Mesenchymal stem cell (in vitro differentiated cells and primary cell): ENCODE measurements around the gene POLR3F. TPM values are rescaled to one million over a fixed set of nuclear protein-coding genes. Genes with fewer than 3 reads are reported as not detected.

Source experiments
- DNase-seq: peaks from one replicate; pipeline ENCODE4 v3.0.0-alpha.2; 2013
- H2AFZ ChIP-seq: one replicate; pipeline ENCODE4 v1.6.1; 2013; ENCODE audit warnings: low read depth, mild to moderate bottlenecking, control low read depth, inconsistent platforms, low read length, moderate library complexity
- H2AK5ac ChIP-seq: 2 replicates; pipeline ENCODE4 v1.6.1; 2013; ENCODE audit warnings: low read length, moderate library complexity, mild to moderate bottlenecking, inconsistent platforms; ENCODE audit not compliant: severe bottlenecking
- H2BK120ac ChIP-seq: one replicate; pipeline ENCODE4 v1.6.1; 2013; ENCODE audit warnings: low read depth, mild to moderate bottlenecking, inconsistent platforms, low read length, moderate library complexity
- H2BK12ac ChIP-seq, 2 experiments: one replicate each; pipeline ENCODE4 v1.6.1; 2013; ENCODE audit warnings: inconsistent platforms in 2 of 2, low read length in 2 of 2, mild to moderate bottlenecking in 2 of 2, moderate library complexity in 2 of 2, control low read depth in 1 of 2
- H2BK15ac ChIP-seq: one replicate; pipeline ENCODE4 v1.6.1; 2013; ENCODE audit warnings: mild to moderate bottlenecking, low read depth, inconsistent platforms; ENCODE audit not compliant: poor library complexity, severe bottlenecking
- H2BK5ac ChIP-seq: 2 replicates; pipeline ENCODE4 v1.6.1; 2013; ENCODE audit warnings: low read depth, mild to moderate bottlenecking, low read length, control low read depth, inconsistent platforms; ENCODE audit not compliant: poor library complexity, severe bottlenecking
- H3K14ac ChIP-seq, 2 experiments: one replicate each; pipeline ENCODE4 v1.6.1; 2013; ENCODE audit warnings: inconsistent platforms in 2 of 2, low read length in 2 of 2, control low read depth in 1 of 2, mild to moderate bottlenecking in 1 of 2, moderate library complexity in 1 of 2
- H3K18ac ChIP-seq, 2 experiments: one replicate each; pipeline ENCODE4 v1.6.1; 2013; ENCODE audit warnings: inconsistent platforms in 2 of 2, low read length in 2 of 2, control low read depth in 1 of 2, low read depth in 1 of 2, mild to moderate bottlenecking in 1 of 2
- H3K23ac ChIP-seq, 2 experiments: one replicate each; pipeline ENCODE4 v1.6.1; 2013; ENCODE audit warnings: inconsistent platforms in 2 of 2, low read length in 2 of 2, mild to moderate bottlenecking in 2 of 2, moderate library complexity in 2 of 2, control low read depth in 1 of 2
- H3K27ac ChIP-seq: 2 replicates; pipeline ENCODE4 v1.5.1; 2013; ENCODE audit warnings: mild to moderate bottlenecking, moderate library complexity, low read length, control low read depth, inconsistent platforms; ENCODE audit not compliant: poor library complexity, severe bottlenecking
- H3K27me3 ChIP-seq, 2 experiments: 2 replicates each; pipeline versions ENCODE4 v1.6.1 to v1.7.0; 2013; ENCODE audit warnings: low read length in 2 of 2, mild to moderate bottlenecking in 2 of 2, moderate library complexity in 2 of 2, control low read depth in 1 of 2, inconsistent platforms in 1 of 2; ENCODE audit not compliant: control insufficient read depth in 1 of 2, insufficient read depth in 1 of 2
- H3K36me3 ChIP-seq, 2 experiments: 2 replicates each; pipeline versions ENCODE4 v1.6.1 to v1.7.0; 2013; ENCODE audit warnings: low read length in 2 of 2, control low read depth in 1 of 2, inconsistent platforms in 1 of 2, low read depth in 1 of 2, mild to moderate bottlenecking in 1 of 2; ENCODE audit not compliant: insufficient read depth in 2 of 2, control insufficient read depth in 1 of 2
- H3K4ac ChIP-seq, 2 experiments: one replicate each; pipeline ENCODE4 v1.6.1; 2013; ENCODE audit warnings: inconsistent platforms in 2 of 2, low read length in 2 of 2, mild to moderate bottlenecking in 2 of 2, moderate library complexity in 2 of 2, control low read depth in 1 of 2, low read depth in 1 of 2
- H3K4me1 ChIP-seq: 2 replicates; pipeline ENCODE4 v1.6.1; 2013; ENCODE audit warnings: low read depth, low read length, control low read depth; ENCODE audit not compliant: control insufficient read depth, insufficient read depth
- H3K4me2 ChIP-seq: 2 replicates; pipeline ENCODE4 v1.6.1; 2013; ENCODE audit warnings: low read length, mild to moderate bottlenecking, inconsistent platforms; ENCODE audit not compliant: poor library complexity, severe bottlenecking
- H3K4me3 ChIP-seq, 2 experiments: 2 replicates each; pipeline versions ENCODE4 v1.5.1 to v1.7.0; 2013; ENCODE audit warnings: low read length in 2 of 2, mild to moderate bottlenecking in 2 of 2, control low read depth in 1 of 2, low read depth in 1 of 2; ENCODE audit not compliant: insufficient read depth in 1 of 2
- H3K79me1 ChIP-seq: replicated peaks from 2 replicates; pipeline ENCODE4 v1.6.1; 2013; ENCODE audit warnings: mild to moderate bottlenecking, control low read depth, low read length, inconsistent platforms; ENCODE audit not compliant: poor library complexity, severe bottlenecking
- H3K9ac ChIP-seq: 2 replicates; pipeline ENCODE4 v1.7.0; 2013; ENCODE audit warnings: mild to moderate bottlenecking, low read length, moderate library complexity
- H3K9me3 ChIP-seq: 2 replicates; pipeline ENCODE4 v1.7.0; 2013; ENCODE audit warnings: mild to moderate bottlenecking, low read length; ENCODE audit not compliant: control insufficient read depth
- H4K8ac ChIP-seq: one replicate; pipeline ENCODE4 v1.6.1; 2013; ENCODE audit warnings: inconsistent platforms, mild to moderate bottlenecking, low read length, moderate library complexity
- H4K91ac ChIP-seq: one replicate; pipeline ENCODE4 v1.6.1; 2013; ENCODE audit warnings: mild to moderate bottlenecking, low read length, inconsistent platforms
- whole genome bisulfite sequencing: methylation state at CpG from one replicate; pipeline ENCODE4 v1.1.7; 2013; ENCODE audit warnings: mixed read lengths; 5-methylcytosine and 5-hydroxymethylcytosine counted together
- polyA plus RNA-seq, 2 experiments: library from polyadenylated mRNA; stranded (reverse); fragments of 200-250 nt; gene quantifications; one replicate each; pipeline ENCODE4 v1.2.3, GENCODE V29; 2013

POLR3F gene
- 6.6 TPM for polyA plus RNA-seq (2013, experiment 1 of 2)
- 6.9 TPM for polyA plus RNA-seq (2013, experiment 2 of 2)

- Histone ChIP-seq H4K91ac (peak within 1 kb of the TSS; percentile 6), H3K4me3 (peak within 1 kb of the TSS; percentile 85 to 92), H4K8ac (peak within 1 kb of the TSS; percentile 84), H3K9ac (peak within 1 kb of the TSS; percentile 92), H3K9me3 (no peaks in the 10 kb centered on the region), H3K79me1 (peaks cover 25% of the 10 kb centered on the region), H3K4me1 (peaks cover 2% of the 10 kb centered on the region), H3K4me2 (peak within 1 kb of the TSS; percentile 80), H3K4ac (peak within 1 kb of the TSS; percentile 20 to 86), H2BK12ac (no peak within 1 kb of the TSS), H2BK15ac (no peak within 1 kb of the TSS), H3K27me3 (no peaks in the 10 kb centered on the region), H3K36me3 (peaks cover 10 to 30% of the 10 kb centered on the region in 2 experiments), H2BK5ac (peak within 1 kb of the TSS; percentile 97), H2AK5ac (no peak within 1 kb of the TSS), H2BK120ac (no peak within 1 kb of the TSS), H2AFZ (peak within 1 kb of the TSS; percentile 87), H3K18ac (peak within 1 kb of the TSS; percentile 71 to 92), H3K27ac (peak within 1 kb of the TSS; percentile 99), H3K14ac (no peak within 1 kb of the TSS), H3K23ac (no peak within 1 kb of the TSS)
- DNase-seq = peak; percentile 97
- WGBS = under 1% methylated on average over 57 of the region's 57 CpGs
Measured at GRCh38 chr20:18466894-18467730, at the start of gene POLR3F, which contains the start of gene DZANK1. POLR3F (plus strand) TSS chr20:18467390; CDS start chr20:18467507, 117 bp downstream. DZANK1 (minus strand) TSS chr20:18467030; CDS start chr20:18465358, 1,672 bp downstream.

GRCh38 chr20:18421608-18422007 lies 45.6 kb upstream of the POLR3F start:
- Histone ChIP-seq H3K4me3 (no peak overlapping the region), H3K9me3 (no peaks in the 10 kb centered on the region), H2AK5ac (no peak overlapping the region), H2BK15ac (no peak overlapping the region), H2BK5ac (no peak overlapping the region), H3K23ac (no peak overlapping the region), H2BK120ac (no peak overlapping the region), H2AFZ (no peak overlapping the region), H3K36me3 (no peaks in the 10 kb centered on the region), H4K91ac (no peak overlapping the region), H3K4ac (no peak overlapping the region), H4K8ac (no peak overlapping the region), H3K18ac (no peak overlapping the region), H3K27ac (no peak overlapping the region), H3K9ac (no peak overlapping the region), H3K14ac (no peak overlapping the region), H3K79me1 (no peaks in the 10 kb centered on the region), H2BK12ac (no peak overlapping the region), H3K4me2 (no peak overlapping the region), H3K4me1 (no peaks in the 10 kb centered on the region), H3K27me3 (no peaks in the 10 kb centered on the region)
- DNase-seq = no peak

- Histone ChIP-seq H4K8ac (no peak overlapping the region), H2BK5ac (no peak overlapping the region), H3K4me1 (peaks cover 8% of the 10 kb centered on the region), H3K27me3 (no peaks in the 10 kb centered on the region), H2AK5ac (no peak overlapping the region), H3K9me3 (no peaks in the 10 kb centered on the region), H3K79me1 (no peaks in the 10 kb centered on the region), H3K4ac (no peak overlapping the region), H3K4me3 (no peak overlapping the region), H2BK15ac (no peak overlapping the region), H3K36me3 (no peaks in the 10 kb centered on the region), H3K4me2 (no peak overlapping the region), H3K23ac (no peak overlapping the region), H3K14ac (no peak overlapping the region), H2AFZ (no peak overlapping the region), H3K18ac (no peak overlapping the region), H4K91ac (no peak overlapping the region), H2BK12ac (no peak overlapping the region), H2BK120ac (no peak overlapping the region), H3K9ac (no peak overlapping the region), H3K27ac (no peak overlapping the region)
- no peak for DNase-seq
- 100% methylated on average over 2 of the region's 2 CpGs for WGBS
Measured at GRCh38 chr20:18427214-18427613, 40.0 kb upstream of the POLR3F start.

- H3K79me1 ChIP-seq = no peaks in the 10 kb centered on the region
- H2BK120ac ChIP-seq = no peak overlapping the region
- H3K9me3 ChIP-seq = no peaks in the 10 kb centered on the region
- DNase-seq = no peak
- no peak overlapping the region for H2AFZ ChIP-seq
- no peak overlapping the region for H2BK5ac ChIP-seq
- no peak overlapping the region for H3K23ac ChIP-seq
- H4K91ac ChIP-seq = no peak overlapping the region
- H2AK5ac ChIP-seq = no peak overlapping the region
- H3K14ac ChIP-seq = no peak overlapping the region
- peak overlapping the region; percentile 41 for H3K27ac ChIP-seq
- H2BK15ac ChIP-seq = no peak overlapping the region
- H3K9ac ChIP-seq = no peak overlapping the region
- no peak overlapping the region for H2BK12ac ChIP-seq
- H3K4ac ChIP-seq = no peak overlapping the region
- no peak overlapping the region for H4K8ac ChIP-seq
- no peak overlapping the region for H3K18ac ChIP-seq
- H3K4me2 ChIP-seq = no peak overlapping the region
- no peaks in the 10 kb centered on the region for H3K27me3 ChIP-seq
- H3K36me3 ChIP-seq = no peaks in the 10 kb centered on the region
- 74% methylated on average over 2 of the region's 3 CpGs for WGBS
- H3K4me1 ChIP-seq = peaks cover 8% of the 10 kb centered on the region
- no peak overlapping the region for H3K4me3 ChIP-seq
Measured at GRCh38 chr20:18428490-18429173, 38.6 kb upstream of the POLR3F start.
